GM19455 (cell line): ENCODE results near the gene SPIRE1.

ENCODE experiments used
- ATAC-seq: cut with Tn5 transposase; IDR thresholded peaks from one replicate; pipeline ENCODE4 v1.9.1; 2021; ENCODE audit not compliant: unreplicated experiment

SPIRE1 gene

DNA sequence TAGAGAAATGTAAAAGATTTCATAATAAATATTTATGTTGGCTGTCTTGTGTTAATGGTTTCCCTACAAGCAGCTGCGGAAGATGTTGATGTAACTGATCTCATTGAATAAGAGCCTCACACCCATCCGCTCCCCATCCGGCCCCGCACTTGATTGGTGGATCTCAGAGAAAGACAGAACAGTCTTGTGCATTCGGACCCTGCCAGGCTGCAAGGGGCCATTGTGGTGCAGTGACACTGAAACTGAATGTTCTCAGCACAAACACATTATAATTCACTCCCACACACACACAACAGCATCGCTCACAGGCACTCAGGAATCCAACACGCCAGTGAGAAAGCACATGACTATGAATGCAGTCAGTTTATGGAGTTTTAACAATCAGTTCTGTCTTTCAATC, 202.4 kb downstream of the SPIRE1 start:
- ATAC-seq = no peak

DNA sequence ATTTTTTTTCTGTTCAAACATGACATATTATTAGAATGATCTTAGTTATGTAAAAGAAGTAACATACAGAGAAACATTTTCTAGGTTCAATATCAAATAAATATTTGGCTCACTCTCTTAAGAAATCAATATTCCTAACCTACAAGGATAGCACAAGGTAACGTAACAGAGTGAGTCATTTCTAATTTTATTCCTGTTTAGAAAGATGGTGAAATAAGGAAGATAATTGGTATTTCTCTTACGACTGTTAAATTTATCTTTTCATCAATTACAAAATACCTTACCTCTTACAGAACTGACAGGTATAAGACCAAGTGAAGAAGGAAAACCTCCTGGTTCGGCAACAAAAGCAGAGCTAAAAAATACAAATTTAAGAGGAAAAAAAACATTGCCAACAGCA, 205.1 kb downstream of the SPIRE1 start:
- ATAC-seq = no peak

DNA sequence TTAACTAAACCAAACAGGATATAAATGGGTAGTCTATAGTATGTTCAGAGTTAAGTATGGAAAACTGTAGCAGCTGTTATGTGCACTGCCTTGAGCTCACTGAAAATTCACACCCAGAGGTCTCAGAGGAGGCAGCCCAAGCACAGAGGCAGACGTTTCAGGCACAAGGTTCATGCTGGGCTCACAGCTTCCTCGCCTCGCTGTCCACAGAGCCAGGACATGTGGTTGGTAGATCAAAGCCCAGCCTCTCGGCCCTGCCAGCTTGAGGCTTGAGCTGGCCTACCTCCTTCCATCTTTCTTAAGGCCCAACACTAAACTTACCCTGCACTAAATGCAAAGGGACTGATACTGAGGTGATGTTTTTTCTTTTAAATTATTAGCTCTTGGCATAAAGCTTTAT, 206.5 kb downstream of the SPIRE1 start:
- ATAC-seq = no peak

DNA sequence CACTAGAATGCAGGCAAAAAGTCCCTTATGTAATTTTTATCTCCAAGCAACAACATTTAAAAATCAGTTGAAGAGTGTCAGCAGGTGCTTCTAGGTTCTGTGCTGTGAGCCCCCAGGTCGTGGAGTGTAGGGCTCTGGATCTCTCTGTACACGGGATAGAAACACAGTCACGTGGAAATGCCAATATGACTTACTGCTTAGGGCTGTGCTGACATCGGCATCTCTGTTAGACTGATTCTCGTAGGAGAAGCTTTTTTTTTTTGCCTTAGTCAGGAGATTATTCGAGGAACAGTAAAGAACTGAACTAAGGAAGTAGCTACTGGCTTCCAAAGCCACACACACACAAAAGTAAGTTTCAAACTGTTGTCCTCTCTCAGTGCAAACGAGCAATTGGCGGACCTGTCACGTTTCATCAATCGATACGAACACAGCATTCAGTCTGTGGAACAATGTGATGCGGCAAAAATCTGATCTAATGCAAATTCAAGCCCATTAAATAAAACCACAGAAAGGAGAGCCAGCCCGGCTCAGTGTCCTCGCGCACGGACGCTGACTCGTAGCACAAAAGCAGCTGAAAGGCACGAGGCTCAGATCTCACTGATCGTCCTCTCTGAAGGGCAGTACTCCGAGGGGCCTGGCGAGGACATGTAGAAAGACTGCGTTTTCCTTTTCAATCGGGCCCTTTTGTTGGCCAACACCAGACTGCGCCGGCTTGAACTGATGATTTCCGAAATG, 208.7 kb downstream of the SPIRE1 start:
- ATAC-seq = no peak

DNA sequence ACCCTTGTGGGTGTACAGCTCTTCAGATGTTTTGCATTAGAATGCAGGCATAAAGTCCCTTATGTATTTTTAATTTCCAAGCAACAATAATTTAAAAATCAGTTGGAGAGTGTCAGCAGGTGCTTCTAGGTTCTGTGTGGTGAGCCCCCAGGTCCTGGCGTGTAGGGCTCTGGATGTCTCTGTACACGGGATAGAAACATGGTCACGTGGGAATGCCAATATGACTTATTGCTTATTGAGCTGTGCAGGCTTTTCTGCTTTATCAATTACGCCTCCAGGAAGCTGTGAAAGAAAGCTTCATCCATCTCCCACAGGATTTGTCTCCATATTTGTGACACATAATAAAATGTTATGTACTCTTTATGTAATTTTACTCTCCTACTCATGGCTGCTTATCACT, 212.4 kb downstream of the SPIRE1 start:
- no peak for ATAC-seq

DNA sequence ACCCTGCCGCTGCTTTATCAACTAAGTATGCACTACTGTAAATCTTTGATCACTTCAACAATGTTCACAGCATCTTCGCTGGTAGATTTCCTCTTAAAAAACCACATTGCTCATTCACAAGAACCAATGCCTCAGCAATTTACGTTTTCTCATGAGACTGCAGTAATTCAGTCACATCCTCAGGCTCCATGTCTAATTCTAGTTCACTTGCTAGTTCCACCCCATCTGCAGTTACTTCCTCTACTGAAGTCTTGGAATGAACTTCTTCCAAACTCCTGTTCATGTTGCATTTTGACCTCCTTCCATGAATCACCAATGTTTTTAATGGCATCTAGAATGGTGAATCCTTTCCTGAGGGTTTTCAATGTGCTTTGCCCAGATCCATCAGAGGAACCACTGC, 214.4 kb downstream of the SPIRE1 start:
- no peak for ATAC-seq

DNA sequence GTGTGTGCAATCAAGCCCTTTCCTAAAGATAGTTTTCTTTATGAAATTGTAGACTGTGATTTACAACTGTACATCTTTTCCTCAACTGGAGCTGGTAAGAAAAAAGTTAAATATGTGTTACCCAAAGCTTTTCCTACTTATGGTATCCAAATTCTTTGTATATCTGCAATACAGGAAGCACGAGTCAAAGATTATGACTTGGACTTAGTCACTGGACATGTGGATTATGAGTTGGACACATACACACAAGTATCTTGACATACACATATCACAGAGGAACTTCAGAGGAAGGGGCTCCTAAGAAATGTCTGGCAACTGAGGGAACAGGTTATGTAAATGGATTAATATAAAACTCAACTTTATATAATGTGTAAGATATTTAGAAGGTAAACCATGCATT, 215.0 kb downstream of the SPIRE1 start:
- ATAC-seq = no peak

DNA sequence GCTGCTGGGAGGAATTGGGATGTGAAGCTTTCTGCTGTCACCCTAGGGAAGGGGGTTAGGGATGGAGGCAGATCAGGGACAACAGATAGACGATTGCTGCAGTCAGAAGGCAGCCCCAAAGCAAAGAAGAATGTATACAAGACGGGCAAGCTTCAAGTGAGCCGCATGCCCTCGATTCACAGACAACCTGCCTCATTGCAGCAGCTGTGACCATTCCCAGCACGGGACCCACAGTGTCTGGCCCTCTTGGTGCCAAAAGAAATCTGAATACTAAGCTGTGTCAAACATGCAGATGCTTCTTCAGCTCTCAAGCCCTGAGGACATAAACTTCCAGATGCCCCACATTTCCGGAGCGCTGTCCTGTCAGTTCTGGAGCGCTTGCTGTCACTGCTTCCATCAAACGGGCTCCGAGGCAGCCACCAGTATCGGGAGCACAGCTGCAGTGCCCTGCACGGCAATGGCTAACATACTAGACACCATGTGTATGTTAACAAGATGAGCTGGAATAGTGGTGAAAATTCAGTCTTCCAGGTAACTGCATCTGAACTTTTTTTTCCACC, 216.4 kb downstream of the SPIRE1 start:
- ATAC-seq = no peak

DNA sequence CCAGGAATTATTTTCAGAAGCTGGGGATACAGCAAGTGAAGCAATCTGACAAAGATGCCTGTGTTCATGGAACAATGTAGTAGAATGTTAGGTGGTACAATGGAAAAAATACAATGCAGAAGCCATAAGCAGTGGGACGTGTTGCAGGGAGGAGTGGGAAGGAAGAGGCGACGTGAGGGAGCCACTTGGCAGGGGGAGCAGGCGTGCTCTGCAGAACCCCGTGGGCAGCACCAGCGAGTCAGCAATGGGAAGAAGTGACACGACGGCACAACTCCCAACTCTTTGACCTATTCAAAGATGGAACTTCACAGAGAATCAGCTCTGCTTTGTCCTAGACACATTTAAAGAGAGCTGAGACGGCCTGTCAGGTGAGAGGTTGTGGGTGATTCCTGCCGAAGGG, 219.7 kb downstream of the SPIRE1 start:
- no peak for ATAC-seq

DNA sequence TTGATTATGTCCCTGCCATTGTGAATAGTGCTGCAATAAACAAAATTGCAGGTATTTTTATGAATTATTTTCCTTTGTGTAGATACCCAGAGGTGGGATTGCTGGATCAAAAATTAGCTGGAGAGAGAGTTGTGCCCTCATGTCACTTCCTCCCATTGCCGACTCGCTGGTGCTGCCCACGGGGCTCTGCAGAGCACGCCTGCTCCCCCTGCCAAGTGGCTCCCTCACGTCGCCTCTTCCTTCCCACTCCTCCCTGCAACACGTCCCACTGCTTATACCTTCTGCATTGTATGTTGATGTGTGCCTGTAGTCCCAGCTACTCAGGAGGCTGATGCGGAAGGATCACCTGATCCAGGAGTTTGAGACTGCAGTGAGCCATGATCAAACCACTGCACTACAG, 222.0 kb downstream of the SPIRE1 start:
- ATAC-seq = no peak

DNA sequence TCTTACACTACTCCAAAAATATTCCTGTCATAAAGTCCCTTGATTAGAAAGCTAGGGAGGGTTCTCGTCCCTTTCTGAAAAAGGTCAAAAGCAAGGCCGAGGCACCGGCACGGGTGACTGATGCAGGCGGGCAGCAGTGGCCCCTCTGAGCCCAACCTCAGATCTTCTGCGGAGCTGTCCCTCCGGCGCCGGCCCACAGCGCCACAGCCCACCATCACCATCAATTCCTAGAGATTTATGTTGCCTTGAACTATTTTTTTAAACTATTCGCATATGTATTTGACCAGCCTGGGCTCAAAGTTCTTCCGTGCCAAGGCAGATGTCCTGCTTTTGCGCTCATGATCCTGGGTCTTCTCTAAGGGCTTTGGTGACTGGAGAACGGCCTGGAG, 223.4 kb downstream of the SPIRE1 start:
- no peak for ATAC-seq

DNA sequence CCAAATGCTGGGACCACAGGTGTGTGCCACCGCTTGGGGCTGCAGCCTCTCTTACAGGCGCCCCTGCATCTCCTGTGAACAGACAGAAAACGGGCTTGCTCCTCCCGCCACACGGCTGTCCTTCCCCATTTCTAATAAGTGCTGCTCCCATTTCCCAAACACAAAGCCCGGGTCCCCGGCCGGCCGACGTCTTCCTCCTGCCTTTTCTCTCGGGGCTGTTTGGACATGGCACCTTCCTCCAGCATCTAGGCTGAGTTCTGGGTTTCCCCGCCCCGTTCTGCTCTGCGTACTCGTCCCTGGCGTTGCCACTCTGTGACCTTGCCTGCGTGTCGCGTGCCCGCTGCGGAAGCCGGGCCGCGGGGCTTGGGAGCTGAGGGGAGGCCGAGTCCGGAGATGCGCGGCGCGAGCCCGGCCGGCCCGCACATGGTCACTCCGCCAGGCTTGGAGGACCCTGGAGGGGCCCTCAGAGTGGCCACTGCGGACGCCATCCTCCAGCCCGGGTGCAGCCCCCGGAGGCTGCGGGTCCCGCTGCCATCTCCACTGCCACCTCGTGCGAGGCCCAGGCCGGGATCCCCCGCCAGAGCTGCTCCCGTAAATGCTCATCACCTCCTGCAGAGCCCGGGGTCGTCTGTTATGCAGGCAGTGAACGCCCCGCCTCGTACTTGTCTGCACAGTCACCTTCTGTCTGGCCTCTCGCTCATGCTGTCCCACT, 223.9 kb downstream of the SPIRE1 start:
- no peak for ATAC-seq

DNA sequence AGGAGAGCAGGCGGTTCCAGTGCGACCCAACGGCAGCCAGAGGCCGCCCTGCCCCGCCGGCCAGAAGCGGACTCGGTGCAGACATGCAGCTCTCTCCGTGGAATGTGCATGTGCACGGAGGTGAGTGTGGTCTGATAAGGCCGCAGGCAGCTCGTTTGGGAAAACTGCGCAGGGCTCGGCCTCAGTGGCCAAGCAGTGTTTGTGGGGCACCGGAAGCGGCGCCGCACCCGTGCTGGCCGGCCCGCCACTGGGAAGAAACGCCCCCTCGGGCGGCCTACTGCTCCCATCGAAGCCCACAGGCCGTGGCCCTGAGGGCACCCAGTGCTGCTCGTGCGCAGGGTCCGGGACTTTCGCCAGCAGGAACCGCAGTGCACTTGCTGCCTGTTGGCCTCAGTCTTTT, 225.0 kb downstream of the SPIRE1 start:
- ATAC-seq = no peak

DNA sequence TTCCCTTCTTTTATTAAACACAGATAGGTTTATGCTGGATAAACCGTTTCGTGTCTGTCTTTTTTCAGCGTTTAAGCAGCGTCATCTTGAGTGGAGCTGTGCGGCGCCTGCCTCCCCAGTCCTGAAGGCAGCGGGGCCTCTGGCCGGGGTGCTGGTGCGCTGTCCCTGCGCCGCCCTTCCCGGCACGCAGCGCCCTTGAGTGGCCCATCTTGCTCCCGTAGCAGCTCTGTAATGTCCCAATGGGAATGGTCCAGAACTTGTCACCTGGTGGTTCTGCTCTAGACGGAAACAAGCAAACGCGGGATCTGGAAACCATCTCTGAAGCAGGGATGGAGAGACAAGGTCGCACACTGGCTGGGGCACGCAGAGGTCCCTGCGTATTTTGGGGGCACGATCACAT, 225.7 kb downstream of the SPIRE1 start:
- no peak for ATAC-seq

DNA sequence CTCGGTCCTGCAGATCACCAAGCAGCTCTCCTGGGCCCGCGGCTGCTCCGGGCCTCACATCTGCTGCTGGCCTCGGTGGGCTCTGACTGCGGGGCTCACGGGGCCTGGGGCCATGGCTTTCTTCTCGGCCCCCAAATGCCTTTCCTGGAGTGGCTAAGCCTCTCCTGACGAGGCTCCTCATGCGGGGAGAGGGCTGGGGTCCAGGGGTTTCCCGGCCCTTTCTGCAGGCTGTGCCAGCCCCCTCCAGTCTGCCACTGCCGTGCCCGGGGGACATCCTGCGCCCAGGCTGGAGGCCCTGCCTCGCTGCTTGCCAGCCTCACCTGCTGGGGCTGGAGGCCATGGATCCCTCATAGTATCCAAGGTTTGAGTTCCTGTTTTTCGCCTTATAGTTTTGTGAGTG, 226.3 kb downstream of the SPIRE1 start:
- ATAC-seq = no peak

DNA sequence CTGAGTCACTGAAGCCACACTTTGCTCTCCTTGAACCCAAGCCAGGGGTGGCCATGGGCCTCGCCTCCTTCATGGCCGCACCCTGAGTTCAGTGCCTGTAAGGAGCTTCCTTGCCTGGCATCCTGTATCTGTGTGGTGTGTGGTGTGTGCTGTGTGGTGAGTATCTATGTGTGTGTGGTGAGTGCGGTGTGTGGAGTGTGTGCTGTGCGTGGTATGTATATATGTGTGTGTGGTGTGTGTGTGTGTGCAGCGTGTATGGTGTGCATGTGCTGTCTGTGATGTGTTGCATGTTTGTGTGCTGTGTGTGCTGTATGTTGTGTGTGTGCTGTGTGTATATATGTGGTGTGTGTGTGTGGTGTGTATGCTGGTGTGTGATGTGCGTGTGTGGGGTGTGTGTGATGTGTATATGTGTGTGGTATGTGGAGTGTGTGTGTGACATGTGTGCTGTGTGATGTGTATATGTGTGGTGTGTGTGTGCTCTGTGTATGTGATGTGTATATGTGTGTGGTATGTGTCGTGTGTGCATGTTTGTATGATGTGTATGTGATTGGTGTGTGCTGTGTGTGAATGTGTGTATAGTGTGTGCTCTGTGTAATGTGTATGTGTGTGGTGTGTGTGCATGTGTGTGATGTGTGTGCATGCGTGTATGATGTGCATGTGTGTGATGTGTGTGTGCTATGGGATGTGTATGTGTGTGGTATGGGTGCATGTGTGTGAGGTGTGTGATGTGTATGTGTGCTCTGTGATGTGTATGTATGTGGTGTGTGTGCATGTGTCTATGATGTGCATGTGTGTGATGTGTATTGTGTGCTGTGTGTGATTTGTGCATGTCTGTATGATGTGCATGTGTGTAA, 227.5 kb downstream of the SPIRE1 start:
- ATAC-seq = no peak

DNA sequence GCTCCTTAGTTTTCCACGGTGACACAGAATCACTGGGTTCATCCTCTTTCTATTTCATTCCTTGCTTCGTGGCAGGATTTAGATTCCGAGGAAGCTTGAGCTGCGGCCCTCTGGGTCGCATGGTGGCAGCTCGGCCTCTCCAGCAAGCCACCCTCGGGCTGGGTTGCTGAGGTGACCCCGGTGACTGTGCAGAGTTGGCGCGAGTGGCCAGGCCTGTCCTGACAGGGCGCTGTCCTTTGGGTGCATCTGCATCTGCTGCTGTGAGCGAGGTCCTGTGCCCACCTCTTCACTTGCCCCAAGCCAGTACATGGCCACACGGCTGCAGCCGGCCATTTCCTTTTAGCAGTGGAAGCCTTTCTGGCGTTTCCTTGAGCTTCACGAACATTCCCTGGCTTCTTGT, 228.4 kb downstream of the SPIRE1 start:
- ATAC-seq = no peak

DNA sequence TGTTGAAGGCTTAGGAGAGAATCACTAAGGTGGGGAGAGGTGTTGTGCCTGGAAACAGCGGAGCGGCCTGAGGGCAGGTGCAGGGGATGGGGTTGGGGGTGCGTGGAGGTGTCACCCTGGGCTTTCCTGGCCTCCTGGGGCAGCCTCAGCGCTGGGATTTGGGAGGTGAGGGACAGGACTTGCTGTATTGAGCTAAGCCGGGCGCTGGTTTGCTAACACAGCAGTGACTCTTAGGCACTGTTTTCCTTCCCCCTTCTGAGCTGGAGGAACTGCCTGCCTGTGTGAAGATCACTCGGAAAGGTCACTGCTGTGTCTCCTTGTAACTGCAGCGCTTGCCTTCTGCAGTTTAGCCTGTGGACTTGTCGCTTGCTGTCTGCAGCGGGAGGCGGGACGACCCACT, 229.0 kb downstream of the SPIRE1 start:
- no peak for ATAC-seq

DNA sequence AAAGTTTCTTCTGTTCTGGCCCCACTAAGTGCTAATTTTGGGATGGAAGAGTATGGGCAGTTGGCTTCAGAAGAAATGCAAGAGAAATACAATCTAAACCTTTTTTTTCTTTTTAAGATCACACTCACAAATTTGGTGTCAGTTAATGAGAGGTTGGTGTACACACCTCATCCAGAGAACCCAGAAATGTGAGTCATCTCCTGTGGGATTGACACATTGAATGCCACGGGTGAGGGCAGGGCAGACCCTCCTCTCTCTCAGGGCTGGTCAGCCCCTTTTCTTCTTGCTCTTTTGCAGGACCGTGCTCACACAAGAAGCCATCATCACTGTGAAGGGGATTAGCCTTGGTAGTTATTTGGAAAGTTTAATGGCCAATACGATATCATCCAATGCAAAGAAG, 231.0 kb downstream of the SPIRE1 start:
- ATAC-seq = no peak

DNA sequence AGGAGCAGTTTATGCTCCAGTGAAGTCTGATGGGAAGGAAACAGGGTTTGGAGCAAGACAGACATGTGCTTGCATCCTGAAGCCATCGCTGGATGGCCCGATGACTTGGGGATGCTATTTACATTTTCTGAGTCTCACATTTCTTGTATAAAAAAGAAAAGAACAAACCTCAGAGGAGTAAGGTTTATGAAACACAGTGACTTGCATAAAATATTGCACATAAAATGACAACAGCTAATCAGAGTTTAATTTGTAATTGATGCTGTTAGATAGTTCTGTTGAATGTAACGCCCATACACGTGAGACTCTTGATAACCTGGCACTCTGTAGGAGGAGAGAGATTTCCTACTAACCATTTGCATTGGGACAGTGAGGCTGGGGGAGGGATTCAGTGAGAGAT, 233.7 kb downstream of the SPIRE1 start:
- ATAC-seq = no peak

DNA sequence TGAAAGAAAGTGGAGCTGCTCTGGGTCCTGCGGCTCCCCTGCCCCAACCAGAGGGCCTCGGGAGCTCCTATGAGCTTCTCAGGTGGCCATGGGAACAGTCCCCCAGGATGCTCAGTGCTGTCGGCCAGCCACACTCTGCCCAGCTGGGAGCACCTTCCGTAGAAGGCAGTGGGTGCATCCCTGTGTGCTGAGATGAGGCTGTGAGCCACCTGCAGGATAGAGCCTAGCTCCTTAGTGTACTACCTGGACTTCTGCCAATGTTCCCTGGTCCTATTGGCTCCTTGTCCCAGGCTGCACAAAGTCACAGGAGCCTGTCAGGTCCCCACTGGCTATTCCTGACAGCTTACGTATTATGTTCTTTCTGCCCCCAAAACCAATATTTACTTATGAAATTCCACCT, 234.1 kb downstream of the SPIRE1 start:
- no peak for ATAC-seq

DNA sequence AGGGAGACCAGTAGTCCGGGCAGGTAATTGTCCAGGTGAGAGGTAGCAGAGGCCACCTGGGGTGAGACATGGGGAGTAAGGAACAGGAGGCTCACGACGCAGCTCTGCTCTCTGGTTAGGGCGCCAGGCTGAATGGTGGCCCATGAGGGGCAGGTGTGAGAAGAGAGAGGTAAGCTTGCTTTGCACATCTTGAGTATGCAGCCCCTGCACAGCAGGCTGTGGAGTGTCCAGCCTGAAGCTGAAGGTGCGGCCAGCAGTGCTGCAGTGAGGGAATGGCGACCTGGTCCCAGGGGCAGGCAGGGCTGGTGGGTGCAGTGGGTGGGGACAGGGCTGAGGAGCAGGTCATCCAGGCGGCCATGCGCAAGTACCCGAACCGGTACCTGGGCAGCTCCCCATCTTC, 234.5 kb downstream of the SPIRE1 start:
- no peak for ATAC-seq
